ENCODE data around the gene LRWD1. TPM values are rescaled to one million over a fixed set of nuclear protein-coding genes. Genes with fewer than 3 reads are reported as not detected.
A peak's percentile ranks its signal among the peaks of the same experiment; 100 is the strongest.
"Not testable (repeated sequence)": the region's sequence is repeated elsewhere in the genome, so short reads cannot be mapped to it uniquely, and the experiment has no call there.

Gene LRWD1
- total and polyA plus RNA-seq, 2 donors (not counting 1 experiment from before 2014, with no cell fraction given) = 58.2 to 83.7 TPM

- POLR2A ChIA-PET = interaction anchor here (0.7 kb wide), 1 partner anchor 69 kb away, joined by 3 read pairs; no protein-coding TSS in a partner anchor
- H2AFZ ChIP-seq (ENCODE audit: insufficient read depth, low read depth, low read length, poor library complexity, severe bottlenecking); H3K27me3 Mint-ChIP-seq; H3K9me3 ChIP-seq (ENCODE audit: control extremely low read depth in 1 of 3, control insufficient read depth in 2 of 3, insufficient read depth in 1 of 3, low read length in 2 of 3); H3K4me2 ChIP-seq (replicated peaks; ENCODE audit: low read depth, low read length, poor library complexity, severe bottlenecking); H3K36me3 ChIP-seq (replicated peaks in 1 of 2; ENCODE audit: control extremely low read depth in 1 of 2, control insufficient read depth in 1 of 2, extremely low read depth in 1 of 2, insufficient read depth in 2 of 2, low read length in 1 of 2); H3K27me3 ChIP-seq (replicated peaks in 1 of 4; ENCODE audit: control extremely low read depth in 1 of 4, control insufficient read depth in 3 of 4, insufficient read depth in 4 of 4, low read length in 3 of 4); intact Hi-C loops (cut with micrococcal nuclease); H3K79me2 ChIP-seq (ENCODE audit: control insufficient read depth, insufficient read depth, low read length); H3K4me1 Mint-ChIP-seq; H4K20me1 ChIP-seq (ENCODE audit: control insufficient read depth, insufficient read depth, low read length, poor library complexity, severe bottlenecking); H3K9me3 Mint-ChIP-seq (ENCODE audit: insufficient read depth); H3K4me1 ChIP-seq (ENCODE audit: control insufficient read depth in 2 of 2, insufficient read depth in 2 of 2, low read length in 2 of 2); H3K27ac ChIP-seq (ENCODE audit: low read length in 2 of 2); H3K9ac ChIP-seq (ENCODE audit: low read length); CTCF ChIA-PET: not testable (repeated sequence)
- 0% methylated on average over 23 of the region's 72 CpGs for WGBS (ENCODE audit: insufficient coverage)
- peak within 1 kb of the TSS; percentile 89 for H3K4me3 Mint-ChIP-seq
- H3K27ac Mint-ChIP-seq = peak within 1 kb of the TSS; percentile 80
- ATAC-seq (ENCODE audit: low read depth) (peak; percentile 93), DNase-seq (peak; percentile 86)
- H3K4me3 ChIP-seq (ENCODE audit: control extremely low read depth in 1 of 5, extremely low read depth in 1 of 5, insufficient read depth in 1 of 5, low read depth in 2 of 5, low read length in 4 of 5) = peak within 1 kb of the TSS in 3 of 5 experiments; percentile 38 to 44 (median 40)
These were observed 13.8 kb downstream of the LRWD1 start, which contains the start of gene POLR2J for GRCh38 chr7:102478314-102479208. Gene POLR2J, minus strand, starts transcription at chr7:102478922. Its CDS starts 62 bp downstream, at chr7:102478860.

DNA sequence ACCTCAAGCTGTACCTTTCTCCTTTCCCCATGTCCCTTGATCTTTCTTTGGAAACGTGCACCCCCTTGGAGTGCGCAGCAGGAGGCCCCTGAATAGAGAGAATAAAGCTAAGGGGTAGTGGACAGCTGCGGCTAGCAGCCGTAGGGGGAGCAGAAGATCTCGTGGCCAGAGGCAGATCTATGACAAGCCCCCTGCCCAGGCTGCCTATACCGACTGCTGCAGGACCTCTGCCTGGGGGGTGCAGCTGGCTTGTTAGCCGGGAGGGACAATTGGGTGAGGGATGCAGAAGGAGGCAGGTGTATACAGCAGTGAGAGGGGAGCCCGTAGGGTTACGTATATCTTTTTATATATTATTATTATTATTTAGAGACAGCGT lies 14.4 kb downstream of the LRWD1 start:
- H3K4me3 Mint-ChIP-seq; H3K9ac ChIP-seq (ENCODE audit: low read length); H3K9me3 Mint-ChIP-seq (ENCODE audit: insufficient read depth); H3K4me1 Mint-ChIP-seq; H3K9me3 ChIP-seq (ENCODE audit: control extremely low read depth in 1 of 3, control insufficient read depth in 2 of 3, insufficient read depth in 1 of 3, low read length in 2 of 3); H3K4me3 ChIP-seq (ENCODE audit: control extremely low read depth in 1 of 5, extremely low read depth in 1 of 5, insufficient read depth in 1 of 5, low read depth in 2 of 5, low read length in 4 of 5); intact Hi-C loops (cut with micrococcal nuclease); H3K27me3 Mint-ChIP-seq; H3K27me3 ChIP-seq (replicated peaks in 1 of 4; ENCODE audit: control extremely low read depth in 1 of 4, control insufficient read depth in 3 of 4, insufficient read depth in 4 of 4, low read length in 3 of 4); H3K36me3 ChIP-seq (replicated peaks in 1 of 2; ENCODE audit: control extremely low read depth in 1 of 2, control insufficient read depth in 1 of 2, extremely low read depth in 1 of 2, insufficient read depth in 2 of 2, low read length in 1 of 2); H3K4me1 ChIP-seq (ENCODE audit: control insufficient read depth in 2 of 2, insufficient read depth in 2 of 2, low read length in 2 of 2); H2AFZ ChIP-seq (ENCODE audit: insufficient read depth, low read depth, low read length, poor library complexity, severe bottlenecking); H4K20me1 ChIP-seq (ENCODE audit: control insufficient read depth, insufficient read depth, low read length, poor library complexity, severe bottlenecking); H3K27ac Mint-ChIP-seq; H3K4me2 ChIP-seq (replicated peaks; ENCODE audit: low read depth, low read length, poor library complexity, severe bottlenecking); H3K79me2 ChIP-seq (ENCODE audit: control insufficient read depth, insufficient read depth, low read length); DNase-seq; CTCF ChIA-PET; H3K27ac ChIP-seq (ENCODE audit: low read length in 2 of 2): not testable (repeated sequence)
- ATAC-seq (ENCODE audit: low read depth) = peak; percentile 9
- POLR2A ChIA-PET = interaction anchor here (0.7 kb wide), 1 partner anchor 69 kb away, joined by 3 read pairs; no protein-coding TSS in a partner anchor
- WGBS (ENCODE audit: insufficient coverage) = no CpG with 5 or more reads among the region's 10 CpGs

- ATAC-seq (ENCODE audit: low read depth); H3K27ac Mint-ChIP-seq; H3K4me2 ChIP-seq (replicated peaks; ENCODE audit: low read depth, low read length, poor library complexity, severe bottlenecking); H3K9ac ChIP-seq (ENCODE audit: low read length); H3K27me3 ChIP-seq (replicated peaks in 1 of 4; ENCODE audit: control extremely low read depth in 1 of 4, control insufficient read depth in 3 of 4, insufficient read depth in 4 of 4, low read length in 3 of 4); CTCF ChIA-PET; H3K9me3 ChIP-seq (ENCODE audit: control extremely low read depth in 1 of 3, control insufficient read depth in 2 of 3, insufficient read depth in 1 of 3, low read length in 2 of 3); H3K9me3 Mint-ChIP-seq (ENCODE audit: insufficient read depth); intact Hi-C loops (cut with micrococcal nuclease); H2AFZ ChIP-seq (ENCODE audit: insufficient read depth, low read depth, low read length, poor library complexity, severe bottlenecking); H3K4me3 ChIP-seq (ENCODE audit: control extremely low read depth in 1 of 5, extremely low read depth in 1 of 5, insufficient read depth in 1 of 5, low read depth in 2 of 5, low read length in 4 of 5); H3K27me3 Mint-ChIP-seq; POLR2A ChIA-PET; DNase-seq; H3K4me1 Mint-ChIP-seq; H3K4me1 ChIP-seq (ENCODE audit: control insufficient read depth in 2 of 2, insufficient read depth in 2 of 2, low read length in 2 of 2); H3K4me3 Mint-ChIP-seq; H3K27ac ChIP-seq (ENCODE audit: low read length in 2 of 2); H3K36me3 ChIP-seq (replicated peaks in 1 of 2; ENCODE audit: control extremely low read depth in 1 of 2, control insufficient read depth in 1 of 2, extremely low read depth in 1 of 2, insufficient read depth in 2 of 2, low read length in 1 of 2); H3K79me2 ChIP-seq (ENCODE audit: control insufficient read depth, insufficient read depth, low read length); H4K20me1 ChIP-seq (ENCODE audit: control insufficient read depth, insufficient read depth, low read length, poor library complexity, severe bottlenecking): not testable (repeated sequence)
- no CpG with 5 or more reads among the region's 11 CpGs for WGBS (ENCODE audit: insufficient coverage)
These were observed 15.3 kb downstream of the LRWD1 start for GRCh38 chr7:102479982-102480637.

Data from B cell (primary cell).